Cortex of kidney (tissue), 1 donor: Measurements from ENCODE around the gene CACNA2D3.
"Not testable (repeated sequence)": the region's sequence is repeated elsewhere in the genome, so short reads cannot be mapped to it uniquely, and the experiment has no call there.

Experiments
- DNase-seq: peaks from one replicate; lab custom pipeline; 2025; lab: John Stamatoyannopoulos, UW

CACNA2D3 gene

DNA sequence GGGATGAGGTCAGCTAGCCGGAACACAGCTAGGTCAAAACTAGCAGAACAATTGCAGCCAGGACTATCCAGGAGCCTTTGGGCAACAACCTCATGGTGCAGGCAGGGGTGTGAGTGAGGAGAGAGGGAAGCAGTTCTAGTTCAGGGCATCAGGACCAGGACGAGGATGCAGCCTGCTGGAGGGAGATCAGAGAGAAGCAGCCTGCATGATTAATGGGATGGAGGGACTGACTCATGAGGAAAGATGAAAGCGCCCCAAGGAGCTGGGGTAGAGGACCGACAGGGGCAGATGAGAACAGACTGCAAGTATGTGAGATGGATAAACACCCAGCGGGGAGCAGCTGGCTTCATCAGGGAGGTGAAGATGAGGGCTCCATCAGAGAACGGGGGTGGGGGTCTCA lies 843.4 kb downstream of the CACNA2D3 start:
- DNase-seq: no peak

DNA sequence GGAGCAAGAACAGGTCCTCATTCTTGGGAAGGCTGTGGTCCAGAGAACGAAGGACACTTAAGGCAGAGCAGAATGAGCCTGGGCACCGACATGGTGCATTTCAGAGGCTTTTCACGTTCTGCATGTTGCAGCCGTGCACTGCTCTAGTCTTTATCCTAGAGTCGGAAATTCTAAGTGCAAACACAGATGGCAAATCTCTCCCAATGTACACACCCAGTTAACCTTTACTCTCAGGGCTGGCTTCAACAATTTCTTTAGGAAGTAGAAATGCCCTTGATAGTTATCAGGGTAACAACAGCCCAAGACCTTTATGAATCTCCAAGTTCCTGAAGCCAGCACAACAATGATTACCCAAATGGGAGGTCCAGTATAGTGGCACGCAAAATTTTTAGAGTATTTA lies 844.6 kb downstream of the CACNA2D3 start:
- DNase-seq: no peak

DNA sequence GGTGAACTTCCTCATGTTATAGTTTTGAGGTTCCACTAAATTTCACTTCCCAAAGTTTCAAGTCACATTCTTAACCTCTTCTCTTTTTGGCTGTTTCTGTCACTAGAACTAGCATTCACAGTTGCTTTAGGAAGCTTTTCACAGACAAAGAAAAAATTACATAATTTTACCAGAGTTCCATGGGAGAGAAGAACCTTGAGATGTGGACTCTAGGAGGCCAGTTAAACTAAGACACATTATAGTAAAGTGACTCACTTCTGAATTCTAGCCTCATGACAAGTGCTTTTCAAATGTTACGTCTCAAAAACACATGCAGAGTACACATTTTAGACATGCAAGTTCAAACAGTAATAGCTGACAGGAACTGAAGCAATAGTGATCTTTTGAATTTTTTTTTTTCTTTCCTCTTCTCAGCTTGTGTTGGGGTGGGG lies 845.4 kb downstream of the CACNA2D3 start:
- DNase-seq: no peak

DNA sequence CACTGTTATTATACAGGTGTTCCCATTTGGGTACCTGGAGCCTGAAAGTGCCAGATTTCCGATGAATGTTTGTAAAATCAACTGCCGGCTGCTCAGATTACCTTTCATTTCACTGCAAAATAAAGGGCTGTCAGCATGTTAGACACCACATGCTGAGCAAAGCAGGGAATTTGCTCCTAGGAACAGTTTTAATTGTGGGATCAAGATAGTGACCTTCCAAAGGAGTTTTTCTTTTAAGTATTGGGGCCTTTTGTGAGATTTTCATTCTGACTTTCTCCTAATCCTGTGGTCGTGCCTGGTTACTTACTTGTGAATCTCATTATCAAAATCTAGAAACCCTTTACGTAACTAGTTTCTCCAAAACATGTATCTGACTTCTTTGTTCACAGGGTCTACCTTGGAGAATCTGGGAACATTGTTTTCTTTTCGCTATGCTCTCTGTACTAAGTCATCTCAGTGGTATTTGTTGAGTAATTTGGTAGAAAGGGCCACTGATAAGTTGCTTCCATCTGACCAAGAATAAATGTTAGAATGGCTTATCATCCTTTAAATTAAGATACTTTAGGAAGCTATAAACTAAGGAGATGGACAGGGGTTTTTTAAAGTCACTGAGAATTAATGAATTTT lies 846.3 kb downstream of the CACNA2D3 start:
- no peak for DNase-seq

DNA sequence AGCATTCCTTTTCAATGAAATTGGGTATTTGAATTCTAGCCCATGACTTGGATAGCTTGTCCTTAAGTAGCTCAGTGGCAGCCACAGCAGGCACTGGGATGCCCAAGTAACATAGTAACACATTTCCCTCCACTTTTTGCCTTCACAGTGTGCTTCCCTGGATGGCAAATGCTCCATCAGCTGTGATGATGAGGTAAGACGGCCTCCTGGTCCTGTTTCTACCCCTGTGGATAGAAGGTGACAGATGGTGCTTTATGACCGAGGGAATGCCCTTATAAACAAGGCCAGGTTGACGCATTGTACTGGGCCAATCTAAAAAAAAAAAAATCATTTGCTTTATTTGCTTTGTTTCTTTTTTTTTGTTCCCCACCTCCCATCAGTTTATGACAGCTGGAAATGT lies 847.3 kb downstream of the CACNA2D3 start:
- no peak for DNase-seq

DNA sequence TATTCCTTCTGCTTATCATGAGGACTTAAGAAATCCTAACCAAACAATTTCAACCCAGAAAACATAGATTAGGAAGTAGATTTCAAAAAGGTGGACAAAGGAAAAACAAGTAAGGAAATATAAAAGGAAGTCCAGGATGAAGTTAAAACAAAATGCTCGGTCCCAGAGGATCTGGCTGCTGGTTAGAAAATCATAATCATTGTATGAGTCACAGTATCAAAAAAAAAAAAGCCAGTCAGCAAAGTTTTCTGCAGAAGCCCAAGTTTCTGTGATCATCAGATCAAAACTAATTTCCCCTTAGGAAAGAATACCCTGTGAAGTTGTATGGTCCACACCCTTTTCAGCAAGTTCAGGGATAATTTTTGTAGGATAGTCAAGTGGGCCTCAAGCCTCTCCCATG lies 848.5 kb downstream of the CACNA2D3 start:
- DNase-seq: no peak

DNA sequence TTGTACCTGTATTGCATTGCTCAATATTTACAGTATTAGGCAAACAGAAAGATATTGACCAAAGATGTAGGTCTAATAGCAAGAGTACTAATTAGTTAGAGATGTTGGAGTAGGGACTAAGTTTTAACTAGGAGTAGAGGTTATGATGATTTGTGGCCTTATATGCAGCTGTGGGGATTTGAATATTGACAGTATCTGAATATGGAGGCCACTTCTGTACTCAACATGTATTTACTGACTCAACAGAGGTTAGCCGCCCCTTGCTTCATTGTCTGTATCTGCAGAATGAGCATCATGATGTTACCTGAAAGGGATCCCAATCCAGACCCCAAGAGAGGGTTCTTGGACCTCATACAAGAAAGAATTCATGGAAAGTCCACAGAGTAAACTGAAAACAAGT lies 855.1 kb downstream of the CACNA2D3 start:
- no peak for DNase-seq

DNA sequence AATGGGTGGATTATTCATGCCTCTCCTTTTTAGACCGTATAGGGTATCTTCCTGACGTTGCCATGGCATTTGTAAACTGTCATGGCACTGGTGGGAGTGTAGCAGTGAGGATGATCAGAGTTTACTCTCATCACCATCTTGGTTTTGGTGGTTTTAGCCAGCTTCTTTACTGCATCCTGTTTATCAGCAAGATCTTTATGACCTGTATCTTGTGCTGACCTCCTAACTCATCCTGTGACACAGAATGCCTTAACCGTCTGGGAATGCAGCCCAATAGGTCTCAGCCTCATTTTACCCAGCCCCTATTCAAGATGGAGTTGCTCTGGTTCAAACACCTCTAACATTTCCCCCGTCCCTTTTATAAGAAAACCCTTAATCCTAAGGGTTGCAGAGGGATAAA lies 855.6 kb downstream of the CACNA2D3 start:
- not testable (repeated sequence) for DNase-seq

DNA sequence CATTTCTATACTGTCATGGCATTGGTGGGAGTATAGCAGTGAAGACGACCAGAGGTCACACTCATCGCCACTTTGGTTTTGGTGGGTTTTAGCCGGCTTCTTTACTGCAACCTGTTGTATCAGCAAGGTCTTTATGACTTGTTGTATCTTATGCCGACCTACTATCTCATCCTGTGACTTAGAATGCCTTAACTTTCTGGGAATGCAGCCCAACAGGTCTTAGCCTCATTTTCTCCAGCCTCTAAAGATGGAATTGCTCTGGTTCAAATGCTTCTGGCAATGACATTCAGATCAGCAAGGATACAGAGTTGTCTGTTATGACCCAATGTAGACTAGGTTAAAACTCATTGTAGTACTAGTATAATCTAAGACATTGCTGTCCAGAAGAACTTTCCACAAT lies 860.5 kb downstream of the CACNA2D3 start:
- no peak for DNase-seq

DNA sequence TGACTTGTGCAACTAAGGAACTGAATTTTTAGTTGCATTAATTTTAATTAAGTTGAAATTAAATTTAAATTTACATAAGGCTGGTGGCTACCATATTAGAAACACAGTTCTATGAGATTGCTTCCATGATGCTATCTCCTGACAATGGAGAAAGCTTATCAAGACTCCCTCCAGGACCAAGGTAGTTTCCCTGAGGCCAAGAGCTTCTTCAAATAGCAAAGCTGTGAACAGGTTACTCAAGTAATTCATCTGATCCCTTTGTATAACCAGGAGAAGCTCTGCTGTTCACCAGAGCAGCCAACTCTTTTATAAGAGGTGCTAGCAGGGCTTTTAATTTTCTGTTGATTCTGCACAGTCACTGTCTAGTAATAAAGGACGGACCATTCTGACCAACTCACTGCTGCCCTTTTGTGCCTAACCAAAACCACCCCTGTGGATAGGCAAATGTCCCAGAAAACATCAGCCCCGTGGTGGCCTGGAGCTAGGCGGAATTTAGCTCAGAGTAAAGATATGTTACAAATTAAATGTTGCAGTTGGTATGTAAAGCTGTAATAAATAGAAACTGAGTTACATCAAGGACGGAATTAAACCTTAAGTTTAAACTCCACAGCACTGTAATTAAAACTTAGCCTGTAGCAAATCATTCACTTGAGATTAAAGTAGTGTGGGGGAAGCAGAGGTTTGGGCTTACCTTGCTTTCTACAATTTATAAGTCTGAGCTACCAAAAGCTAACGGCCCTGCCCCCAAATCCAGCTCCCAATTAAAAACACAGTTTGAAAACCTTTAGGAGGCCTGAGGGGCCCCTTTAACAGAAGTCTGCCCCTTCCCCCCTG lies 861.1 kb downstream of the CACNA2D3 start:
- DNase-seq: no peak

DNA sequence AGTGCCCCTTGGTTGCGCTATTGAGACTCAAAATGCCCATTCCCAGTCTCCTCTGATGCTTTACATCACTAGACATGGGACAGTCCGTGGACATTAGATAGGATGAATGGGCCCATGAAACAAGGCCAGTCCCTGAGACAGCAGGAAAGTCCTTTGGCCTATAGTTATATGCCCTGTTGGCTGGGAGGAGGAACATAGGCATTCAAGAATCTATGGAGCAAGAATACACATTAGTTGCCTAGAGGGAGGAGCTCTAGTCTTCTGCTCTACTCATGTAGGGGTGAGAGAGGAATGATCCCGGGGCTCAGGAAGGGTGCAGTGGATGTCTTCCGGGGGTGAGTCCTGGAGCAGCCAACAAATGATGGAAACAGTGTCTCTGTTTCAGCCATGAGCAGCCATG lies 863.5 kb downstream of the CACNA2D3 start:
- no peak for DNase-seq

DNA sequence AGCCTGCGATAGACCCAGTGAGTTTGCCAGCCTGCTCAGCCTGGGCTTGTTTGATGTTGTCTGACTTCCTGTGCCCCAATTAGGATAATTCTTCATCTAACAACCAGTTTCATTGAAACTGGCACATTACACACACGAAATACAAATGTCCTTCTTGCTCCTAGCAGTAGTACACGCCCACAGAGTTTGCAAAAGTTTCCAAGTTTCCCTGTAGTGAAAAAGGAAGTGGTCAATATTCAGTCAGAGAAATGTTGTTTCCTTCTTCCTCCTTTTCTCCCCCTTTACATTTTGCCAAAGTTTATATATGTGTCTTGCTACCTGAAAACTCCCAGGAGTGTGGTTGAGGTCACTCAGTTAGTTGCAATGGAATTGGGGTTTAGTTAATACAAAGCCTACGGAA lies 863.9 kb downstream of the CACNA2D3 start:
- DNase-seq: no peak

DNA sequence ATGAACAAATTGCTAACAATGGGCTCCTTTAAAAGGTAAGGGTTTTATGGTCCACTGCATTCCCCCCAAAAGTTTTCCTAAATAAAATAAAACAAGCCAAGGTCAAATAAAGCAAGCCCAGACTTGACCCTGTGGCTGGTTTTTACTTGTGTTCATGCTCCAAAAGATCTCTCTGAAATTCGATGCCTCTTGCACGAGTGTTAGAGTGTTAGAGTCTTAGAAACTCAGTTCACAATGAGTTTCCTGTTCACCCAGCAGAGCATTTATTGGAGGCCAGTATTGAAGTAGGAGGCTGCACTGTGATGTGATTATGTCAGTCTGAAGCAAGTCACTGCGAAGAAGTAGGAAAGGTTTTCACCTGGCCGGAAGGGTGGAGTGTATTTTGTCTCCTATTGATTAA lies 865.4 kb downstream of the CACNA2D3 start:
- no peak for DNase-seq

DNA sequence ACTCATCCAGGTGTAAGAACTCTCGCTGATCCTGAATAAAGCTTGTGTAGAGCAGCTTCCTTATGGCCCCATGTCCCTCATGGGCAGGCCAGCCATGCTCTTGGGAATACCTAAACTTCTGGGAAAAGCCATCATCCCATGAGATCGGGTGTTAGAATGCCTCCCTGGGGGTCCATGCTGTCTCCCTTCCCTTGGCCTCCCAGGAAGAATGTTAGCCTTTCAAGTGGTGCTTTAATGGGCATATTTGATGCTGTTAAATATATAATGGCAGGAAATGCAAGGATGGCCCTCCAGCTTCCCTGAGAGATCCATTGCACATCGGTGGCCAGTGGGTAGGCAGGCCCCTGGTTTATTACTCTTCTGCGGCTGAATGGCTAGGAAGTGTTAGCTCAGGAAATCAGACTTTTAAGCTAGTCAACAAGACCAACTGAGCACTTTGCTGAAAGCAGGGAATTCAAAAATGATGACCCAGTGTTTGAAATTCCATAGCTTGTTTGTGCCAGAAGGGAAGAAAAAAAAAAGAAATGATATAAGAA lies 866.0 kb downstream of the CACNA2D3 start:
- no peak for DNase-seq

DNA sequence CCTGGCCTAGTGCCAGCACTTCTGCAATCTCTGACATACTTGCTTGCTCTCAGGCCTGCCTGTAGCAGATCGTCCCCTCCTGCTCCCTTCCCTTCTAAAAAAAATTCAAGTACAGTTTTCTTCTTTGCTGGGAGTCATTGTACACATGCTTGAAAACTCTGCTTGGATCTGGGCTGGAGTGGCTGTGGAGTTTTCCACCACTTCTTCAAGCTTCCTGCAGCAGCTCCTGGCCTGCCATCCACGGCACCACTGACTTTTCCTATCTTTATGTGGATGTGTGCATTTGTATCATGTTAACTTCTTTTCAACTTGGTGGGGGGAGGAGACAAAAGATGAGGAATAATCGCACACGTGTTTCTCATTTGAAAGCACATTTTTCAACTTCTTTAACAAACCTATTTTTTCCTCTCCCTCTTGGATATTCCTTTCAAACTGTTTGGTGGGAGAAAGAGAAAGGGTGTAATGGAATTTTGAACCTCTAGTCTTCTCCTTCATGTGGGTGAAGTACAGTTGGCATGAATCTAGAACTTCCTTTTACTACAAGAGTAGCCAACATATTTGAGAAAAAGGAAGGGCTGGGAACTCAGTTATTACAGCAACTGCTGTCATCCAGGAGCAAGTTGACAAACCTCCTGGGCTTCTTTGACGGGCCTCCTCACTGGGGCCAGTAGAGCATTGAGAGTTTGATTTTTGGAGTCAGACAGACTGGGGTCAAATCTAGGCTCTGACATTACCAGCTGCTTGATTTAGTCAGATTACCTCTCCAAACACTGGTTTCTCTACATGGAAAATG lies 866.7 kb downstream of the CACNA2D3 start:
- DNase-seq: no peak

DNA sequence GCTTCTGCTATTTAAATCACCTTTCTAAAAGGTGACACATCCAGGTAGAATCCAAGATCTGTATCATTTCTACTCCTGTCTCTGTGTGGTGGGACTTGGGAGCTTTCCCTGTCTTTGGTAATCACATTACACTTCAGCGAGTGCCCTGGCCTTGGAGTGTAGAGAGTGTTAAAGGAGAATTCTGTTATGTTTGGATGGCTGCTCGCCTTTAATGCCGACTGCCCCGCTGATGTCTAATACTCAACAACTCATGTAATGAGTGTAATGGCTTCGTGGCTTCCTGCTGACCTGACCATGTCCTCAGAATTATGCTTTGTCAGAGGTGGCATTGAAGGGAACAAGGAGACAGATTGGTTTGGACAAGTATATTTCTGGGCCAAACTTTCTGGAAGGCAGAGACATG lies 871.8 kb downstream of the CACNA2D3 start:
- no peak for DNase-seq

DNA sequence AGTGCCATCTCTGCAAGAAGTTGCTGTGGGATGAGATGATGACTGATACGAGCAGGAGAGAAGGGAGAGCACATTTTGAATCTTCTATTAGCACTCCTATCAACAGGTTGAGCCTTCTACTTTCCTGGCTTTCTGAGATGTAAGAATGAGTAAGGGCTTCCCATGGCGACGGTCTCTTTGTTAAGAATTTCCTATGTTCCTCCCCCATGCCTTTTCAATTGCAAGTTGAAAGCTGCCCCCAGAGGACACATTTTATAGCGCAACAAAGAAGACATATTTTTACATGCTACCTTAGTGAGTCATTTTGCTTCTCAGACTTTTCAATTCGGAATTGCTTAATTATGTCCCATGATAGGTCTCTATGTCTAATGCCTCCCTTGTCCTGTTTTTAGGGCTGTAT lies 876.8 kb downstream of the CACNA2D3 start:
- no peak for DNase-seq

DNA sequence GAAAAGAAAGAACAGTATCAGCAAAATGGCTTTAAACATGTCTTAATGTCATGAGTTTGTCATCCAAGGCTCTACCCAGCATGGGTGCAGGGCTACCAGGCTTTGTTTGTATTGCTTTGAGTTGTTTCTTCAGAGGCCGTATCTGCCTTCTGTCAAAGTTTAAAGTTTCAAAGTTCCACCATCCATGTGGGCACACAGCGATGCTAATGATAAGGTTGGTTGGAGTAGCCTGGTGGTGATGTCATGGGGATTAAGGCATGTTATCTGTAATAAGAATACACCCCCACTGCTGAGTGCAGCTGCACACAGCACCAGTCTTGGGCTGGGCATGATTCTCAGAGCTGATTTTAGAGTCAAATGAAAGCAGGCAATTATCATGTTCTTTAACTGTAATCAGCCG lies 877.5 kb downstream of the CACNA2D3 start:
- DNase-seq: no peak

DNA sequence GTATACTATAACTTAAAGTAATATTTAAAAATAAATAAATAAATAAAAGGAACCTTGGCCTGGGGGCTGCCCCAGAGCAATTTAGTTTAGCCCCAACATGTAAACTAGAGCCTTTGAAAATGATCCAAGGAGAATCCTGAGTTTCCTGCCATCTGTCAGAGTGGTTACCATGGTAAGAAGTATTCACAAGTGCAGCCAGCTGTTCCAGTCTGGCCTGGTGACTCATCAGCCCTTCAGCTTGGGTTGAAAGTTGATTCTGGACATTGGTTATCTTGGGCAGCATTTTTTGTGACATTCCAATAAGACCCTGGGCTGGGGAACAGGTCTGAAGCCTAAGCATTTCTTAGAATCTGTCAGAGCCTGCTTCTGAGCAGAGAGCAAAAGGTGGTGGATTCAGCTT lies 878.2 kb downstream of the CACNA2D3 start:
- no peak for DNase-seq

DNA sequence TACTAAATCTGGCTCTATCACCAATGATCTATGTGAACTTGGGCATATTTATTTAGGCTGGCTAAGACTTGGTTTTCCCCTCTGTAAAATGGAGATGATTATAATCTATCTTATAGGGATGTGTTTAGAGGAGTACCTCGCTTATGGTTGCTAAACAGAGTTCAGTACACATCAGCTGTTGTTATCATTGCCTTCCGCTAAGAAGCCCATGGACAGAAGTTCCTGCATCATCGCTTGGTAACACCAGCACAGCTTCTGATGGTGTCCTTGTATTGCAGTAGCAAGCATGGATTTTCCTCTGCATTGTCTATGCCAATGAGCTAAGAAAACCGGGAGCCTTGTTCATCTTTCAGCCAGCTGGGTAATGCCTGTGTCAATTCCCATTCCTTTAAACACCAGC lies 878.6 kb downstream of the CACNA2D3 start:
- DNase-seq: no peak

DNA sequence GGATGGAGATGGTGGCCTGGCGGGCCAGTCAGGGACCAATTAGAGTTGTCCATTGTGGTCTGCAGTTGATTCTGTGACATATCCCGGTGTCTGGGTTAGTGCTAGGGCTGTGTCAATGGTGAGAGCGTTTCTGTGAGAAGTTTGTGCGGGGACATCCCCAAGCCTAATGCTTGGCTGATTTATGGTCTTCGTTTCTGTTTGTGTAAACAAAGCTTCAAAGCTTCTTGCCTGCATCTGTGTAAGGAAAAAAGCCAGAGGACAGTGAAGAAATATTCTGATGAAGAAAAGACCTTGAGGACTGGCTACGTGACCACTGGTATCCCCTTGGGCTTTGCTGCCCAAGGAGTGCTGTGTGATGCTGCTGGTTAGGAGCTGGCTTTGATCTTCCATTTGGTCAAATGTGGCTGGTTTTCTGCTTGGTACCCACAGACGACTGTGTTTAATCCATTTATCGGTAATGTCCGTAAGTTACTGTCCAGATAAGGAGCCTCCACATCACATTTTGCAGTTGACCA lies 880.1 kb downstream of the CACNA2D3 start:
- no peak for DNase-seq

DNA sequence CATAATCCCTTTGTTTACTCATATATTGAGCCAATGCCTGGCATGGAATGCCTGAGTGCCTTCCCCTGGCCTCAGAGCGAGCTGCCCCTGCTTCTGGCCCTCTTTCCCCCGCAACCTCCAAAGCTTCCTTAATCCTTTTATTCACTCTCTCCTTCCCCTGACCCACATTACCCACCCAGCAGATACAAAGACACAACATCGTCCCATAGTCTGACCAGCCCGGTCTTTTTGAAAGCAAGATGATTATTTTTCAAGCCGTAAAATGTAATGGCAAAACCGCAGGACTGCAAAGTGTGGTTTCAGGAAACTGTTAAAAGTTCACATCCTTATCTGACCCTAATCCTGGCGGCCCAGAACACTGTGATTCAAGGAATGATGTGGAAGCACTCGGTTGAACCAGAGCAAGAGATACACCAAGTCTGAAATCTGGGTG lies 883.9 kb downstream of the CACNA2D3 start:
- no peak for DNase-seq
